SK-N-SH treated with all-trans-retinoic acid at 6 μM for 48 hours (cell line): ENCODE measurements around the gene FBL.

Experiments used
- ATAC-seq: fragments of 200-7000 bp; cut with Tn5 transposase; 3 replicates; pipeline ENCODE4 v1.9.1; 2020; ENCODE audit warnings: mild to moderate bottlenecking, moderate library complexity
- BACH2 ChIP-seq: fragments of 250-450 bp; sonication (Bioruptor Pico); IDR thresholded peaks from 2 replicates; pipeline ENCODE4 v1.9.0; 2021; ENCODE audit warnings: mild to moderate bottlenecking, borderline replicate concordance
- CREB5 ChIP-seq: fragments of 250-450 bp; sonication (Bioruptor Pico); IDR thresholded peaks from 2 replicates; pipeline ENCODE4 v1.5.1; 2020; ENCODE audit warnings: low read depth, mild to moderate bottlenecking, moderate library complexity
- ESRRG ChIP-seq: fragments of 250-450 bp; sonication (Bioruptor Pico); IDR thresholded peaks from 2 replicates; pipeline ENCODE4 v1.6.1; 2021; ENCODE audit warnings: mild to moderate bottlenecking
- GLIS3 ChIP-seq: fragments of 250-450 bp; sonication (Bioruptor Pico); IDR thresholded peaks from 2 replicates; pipeline ENCODE4 v1.5.0; 2020; ENCODE audit warnings: mild to moderate bottlenecking, moderate library complexity
- ISL1 ChIP-seq: fragments of 250-450 bp; sonication (Bioruptor Pico); IDR thresholded peaks from 2 replicates; pipeline ENCODE4 v2.1.2; 2022; ENCODE audit warnings: mild to moderate bottlenecking, moderate library complexity
- OSR1 ChIP-seq: fragments of 250-450 bp; sonication (Bioruptor Pico); IDR thresholded peaks from 2 replicates; pipeline ENCODE4 v1.8.0; 2022; ENCODE audit warnings: moderate library complexity, mild to moderate bottlenecking, inconsistent platforms
- PATZ1 ChIP-seq: fragments of 250-450 bp; sonication (Bioruptor Pico); IDR thresholded peaks from 2 replicates; pipeline ENCODE4 v1.8.0; 2020; ENCODE audit warnings: mild to moderate bottlenecking, moderate library complexity, borderline replicate concordance
- POU6F1 ChIP-seq: fragments of 250-450 bp; sonication (Bioruptor Pico); IDR thresholded peaks from 2 replicates; pipeline ENCODE4 v1.8.0; 2021; ENCODE audit warnings: low read depth, mild to moderate bottlenecking, moderate library complexity, borderline replicate concordance
- PPARA ChIP-seq: fragments of 250-450 bp; sonication (Bioruptor Pico); IDR thresholded peaks from 2 replicates; pipeline ENCODE4 v1.5.0; 2020; ENCODE audit warnings: mild to moderate bottlenecking, borderline replicate concordance
- RARB ChIP-seq: fragments of 250-450 bp; sonication (Bioruptor Pico); IDR thresholded peaks from 2 replicates; pipeline ENCODE4 v1.8.0; 2021; ENCODE audit warnings: mild to moderate bottlenecking, moderate library complexity
- SNAI2 ChIP-seq: fragments of 250-450 bp; sonication (Bioruptor Pico); IDR thresholded peaks from 2 replicates; pipeline ENCODE4 v1.5.0; 2020; ENCODE audit warnings: mild to moderate bottlenecking, moderate library complexity
- TCF4 ChIP-seq: fragments of 250-450 bp; sonication (Bioruptor Pico); IDR thresholded peaks from 2 replicates; pipeline ENCODE4 v1.8.0; 2021; ENCODE audit warnings: mild to moderate bottlenecking, moderate library complexity, borderline replicate concordance
- ZC3H10 ChIP-seq: fragments of 250-450 bp; sonication (Bioruptor Pico); IDR thresholded peaks from 2 replicates; pipeline ENCODE4 v1.5.1; 2021; ENCODE audit warnings: mild to moderate bottlenecking, moderate library complexity
- ZNF565 ChIP-seq: fragments of 450-650 bp; formaldehyde crosslinking; conservative IDR thresholded peaks from 2 replicates; pipeline ENCODE4 v1.5.0; 2020; ENCODE audit warnings: low read depth, mild to moderate bottlenecking, moderate library complexity
- ZNF70 ChIP-seq: fragments of 450-650 bp; formaldehyde crosslinking; IDR thresholded peaks from 2 replicates; pipeline ENCODE4 v1.5.0; 2020; ENCODE audit warnings: mild to moderate bottlenecking, moderate library complexity
- ZNF8 ChIP-seq: fragments of 450-650 bp; formaldehyde crosslinking; IDR thresholded peaks from 2 replicates; pipeline ENCODE4 v1.5.0; 2020; ENCODE audit warnings: mild to moderate bottlenecking, moderate library complexity
- TF ChIP-seq, protein P1 (sequence below): fragments of 250-450 bp; sonication (Bioruptor Pico); IDR thresholded peaks from 2 replicates; pipeline ENCODE4 v1.5.1; 2021; ENCODE audit warnings: mild to moderate bottlenecking, moderate library complexity

FBL gene

DNA sequence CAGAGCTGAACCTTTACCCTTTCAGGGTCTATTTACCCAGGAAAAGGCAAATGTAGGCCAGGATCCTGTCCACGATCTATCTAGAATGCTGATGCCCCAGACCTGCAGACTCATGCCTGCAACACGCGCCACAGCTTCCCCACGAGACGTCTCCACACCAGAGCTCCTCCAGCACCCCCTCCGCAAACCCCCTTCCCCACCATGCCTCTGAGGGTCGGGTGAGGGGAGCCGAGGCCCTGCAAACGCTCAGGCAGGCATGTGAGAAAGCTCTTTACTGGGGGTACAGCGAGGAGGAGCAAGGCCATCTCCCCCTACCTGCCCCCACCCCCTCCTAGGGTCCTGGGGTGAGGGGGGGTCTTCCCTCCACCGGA is 21.1 kb downstream of the FBL start (continued):
- TF ChIP-seq BACH2 (CRISPR knock-in tag) (no peak), TCF4 (CRISPR knock-in tag) (no peak), PPARA (CRISPR knock-in tag) (no peak), ISL1 (no peak), CREB5 (CRISPR knock-in tag) (no peak)
- TF ChIP-seq, protein P1, sequence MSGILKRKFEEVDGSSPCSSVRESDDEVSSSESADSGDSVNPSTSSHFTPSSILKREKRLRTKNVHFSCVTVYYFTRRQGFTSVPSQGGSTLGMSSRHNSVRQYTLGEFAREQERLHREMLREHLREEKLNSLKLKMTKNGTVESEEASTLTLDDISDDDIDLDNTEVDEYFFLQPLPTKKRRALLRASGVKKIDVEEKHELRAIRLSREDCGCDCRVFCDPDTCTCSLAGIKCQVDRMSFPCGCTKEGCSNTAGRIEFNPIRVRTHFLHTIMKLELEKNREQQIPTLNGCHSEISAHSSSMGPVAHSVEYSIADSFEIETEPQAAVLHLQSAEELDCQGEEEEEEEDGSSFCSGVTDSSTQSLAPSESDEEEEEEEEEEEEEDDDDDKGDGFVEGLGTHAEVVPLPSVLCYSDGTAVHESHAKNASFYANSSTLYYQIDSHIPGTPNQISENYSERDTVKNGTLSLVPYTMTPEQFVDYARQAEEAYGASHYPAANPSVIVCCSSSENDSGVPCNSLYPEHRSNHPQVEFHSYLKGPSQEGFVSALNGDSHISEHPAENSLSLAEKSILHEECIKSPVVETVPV (CRISPR knock-in tag) = no peak

- ATAC-seq = peak; percentile 98
- peak; percentile 80; the same call in 1 of the 2 replicates for TF ChIP-seq ZNF565
- TF ChIP-seq ZNF70 = peak; percentile 58; the same call in 1 of the 2 replicates
- no peak for TF ChIP-seq OSR1 (CRISPR knock-in tag)
- TF ChIP-seq RARB (CRISPR knock-in tag) = 0 out of 2 replicates have a peak, but pooled peaks have one; percentile 37
- peak; percentile 82; the same call in 1 of the 2 replicates for TF ChIP-seq ESRRG (CRISPR knock-in tag)
- TF ChIP-seq ZC3H10 (CRISPR knock-in tag) = peak; percentile 61
- peak; percentile 47; the same call in 1 of the 2 replicates for TF ChIP-seq ZNF8 (CRISPR knock-in tag)
- TF ChIP-seq CREB5 (CRISPR knock-in tag) = peak; percentile 37; the same call in 1 of the 2 replicates
- TF ChIP-seq POU6F1 = no peak
- no peak for TF ChIP-seq SNAI2 (CRISPR knock-in tag)
- TF ChIP-seq GLIS3 (CRISPR knock-in tag) = peak; percentile 98
- TF ChIP-seq, protein P1 (CRISPR knock-in tag) = peak; percentile 84
- TF ChIP-seq, all 23 proteins: peak for 9
Observed at GRCh38 chr19:39824143-39825092, 21.8 kb downstream of the FBL start.

DNA sequence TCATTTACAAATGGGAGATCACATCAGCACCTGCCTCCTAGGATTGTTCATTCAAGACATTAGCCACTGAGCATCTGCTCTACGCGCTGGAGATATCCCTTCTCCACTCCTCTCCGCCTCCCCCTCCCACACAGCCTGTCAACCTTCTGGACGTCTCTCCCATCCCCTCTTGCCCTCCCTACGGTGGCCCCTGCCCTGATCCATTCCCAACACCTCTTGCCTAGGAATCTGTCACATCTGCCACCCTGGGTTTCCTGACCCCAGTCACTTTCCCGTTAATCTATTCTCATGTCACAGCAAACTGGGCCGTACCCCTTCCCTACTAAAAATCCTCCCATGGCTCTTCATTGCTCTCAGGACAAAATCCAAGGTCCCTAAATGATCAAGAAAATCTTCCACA is 22.5 kb downstream of the FBL start:
- peak; percentile 31 for ATAC-seq
- TF ChIP-seq ZNF565 = no peak
- 0 out of 2 replicates have a peak, but pooled peaks have one; percentile 6 for TF ChIP-seq PATZ1 (CRISPR knock-in tag)
- TF ChIP-seq GLIS3 (CRISPR knock-in tag) = 0 out of 2 replicates have a peak, but pooled peaks have one; percentile 13
- TF ChIP-seq CREB5 (CRISPR knock-in tag) = no peak
